ENCODE results near the gene VPS52. TPM values are rescaled to one million over a fixed set of nuclear protein-coding genes. Genes with fewer than 3 reads are reported as not detected.

Gene VPS52
- total and polyA plus RNA-seq, 12 donors, result 21.9 to 115 (median 63.5) TPM

- Histone ChIP-seq H3K36me3 (replicated peaks in 1 of 2) (peaks cover 0 to 15% of the 10 kb centered on the region in 2 donors), H3K4me1 (replicated peaks in 1 of 2) (peaks cover 18 to 25% of the 10 kb centered on the region in 2 donors), H3K9me3 (replicated peaks in 1 of 3) (no peaks in the 10 kb centered on the region), H3K4me3 (no peak overlapping the region), H3K27me3 (no peaks in the 10 kb centered on the region), H3K27ac (no peak overlapping the region)
- DNase-seq, result peak in 2 of 7 donors; percentile 15 to 18
- 92 to 95% (median 94%) methylated on average over 3 to 10 of the region's 10 CpGs for WGBS, 4 donors
- TF ChIP-seq POLR2A (IDR thresholded peaks at IDR 0.05), result no peak
- TF ChIP-seq, protein P1, sequence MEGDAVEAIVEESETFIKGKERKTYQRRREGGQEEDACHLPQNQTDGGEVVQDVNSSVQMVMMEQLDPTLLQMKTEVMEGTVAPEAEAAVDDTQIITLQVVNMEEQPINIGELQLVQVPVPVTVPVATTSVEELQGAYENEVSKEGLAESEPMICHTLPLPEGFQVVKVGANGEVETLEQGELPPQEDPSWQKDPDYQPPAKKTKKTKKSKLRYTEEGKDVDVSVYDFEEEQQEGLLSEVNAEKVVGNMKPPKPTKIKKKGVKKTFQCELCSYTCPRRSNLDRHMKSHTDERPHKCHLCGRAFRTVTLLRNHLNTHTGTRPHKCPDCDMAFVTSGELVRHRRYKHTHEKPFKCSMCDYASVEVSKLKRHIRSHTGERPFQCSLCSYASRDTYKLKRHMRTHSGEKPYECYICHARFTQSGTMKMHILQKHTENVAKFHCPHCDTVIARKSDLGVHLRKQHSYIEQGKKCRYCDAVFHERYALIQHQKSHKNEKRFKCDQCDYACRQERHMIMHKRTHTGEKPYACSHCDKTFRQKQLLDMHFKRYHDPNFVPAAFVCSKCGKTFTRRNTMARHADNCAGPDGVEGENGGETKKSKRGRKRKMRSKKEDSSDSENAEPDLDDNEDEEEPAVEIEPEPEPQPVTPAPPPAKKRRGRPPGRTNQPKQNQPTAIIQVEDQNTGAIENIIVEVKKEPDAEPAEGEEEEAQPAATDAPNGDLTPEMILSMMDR (IDR thresholded peaks at IDR 0.05), result no peak
- intact Hi-C loops (cut with DNase I), result loop anchor here (5.0 kb wide), 1 partner anchor 37 kb away; no protein-coding TSS in a partner anchor
Measured at GRCh38 chr6:33209856-33210255, 61.8 kb downstream of the VPS52 start.

DNA sequence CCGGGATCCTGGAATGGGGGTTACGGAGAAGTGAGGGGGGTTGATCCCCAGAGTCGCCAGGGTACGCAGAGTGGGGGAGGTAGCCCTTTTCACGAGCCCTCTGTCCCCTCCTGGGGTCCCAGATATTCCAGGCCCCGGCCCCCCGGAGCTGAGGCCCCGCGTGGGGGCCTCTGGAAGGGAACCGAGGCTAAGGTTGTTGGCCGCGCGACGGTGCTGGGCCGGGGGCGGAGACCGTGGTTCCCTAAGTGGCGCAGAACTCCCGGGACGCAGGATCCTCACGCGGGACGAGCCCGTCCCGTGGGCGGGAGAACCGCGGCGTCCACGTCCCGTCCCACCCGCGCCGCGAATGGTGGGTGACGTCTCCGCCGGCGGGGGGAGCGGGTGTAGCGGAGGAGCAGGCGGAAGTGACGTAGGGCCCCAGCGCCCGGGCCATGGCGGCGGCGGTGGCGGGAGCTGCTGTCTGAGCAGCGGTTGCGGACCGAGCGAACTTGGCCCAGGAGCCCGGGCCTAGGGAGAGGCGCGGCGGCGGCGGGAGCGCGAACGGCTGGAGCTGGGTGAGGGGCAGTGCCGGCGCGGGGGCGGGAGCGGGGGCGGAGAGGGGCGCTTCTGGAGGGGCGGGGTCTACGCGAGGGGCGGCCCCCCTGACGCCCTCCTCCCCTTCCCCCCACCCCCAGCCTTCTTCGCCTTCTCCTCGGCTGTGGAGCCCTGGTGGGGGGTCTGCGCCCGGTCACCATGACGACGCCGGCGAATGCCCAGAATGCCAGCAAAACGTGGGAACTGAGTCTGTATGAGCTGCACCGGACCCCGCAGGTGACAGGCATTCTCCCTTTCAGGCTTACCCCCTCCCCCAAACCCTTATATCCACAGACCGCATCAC, 63.3 kb downstream of the VPS52 start, which contains the start of gene RING1:
RING1 (plus strand) TSS at position 410 of the 877 bp plus-strand sequence; CDS start at position 733, 323 bp downstream.
- Histone ChIP-seq H3K27ac (peak within 1 kb of the TSS; percentile 1 to 95 (median 92)), H3K4me3 (peak within 1 kb of the TSS; percentile 57 to 99 (median 79)), H3K9me3 (replicated peaks in 1 of 3) (no peaks in the 10 kb centered on the region), H3K27me3 (no peaks in the 10 kb centered on the region), H3K4me1 (replicated peaks in 1 of 2) (peaks cover 22 to 36% of the 10 kb centered on the region in 2 donors), H3K36me3 (replicated peaks in 1 of 2) (peaks cover 0 to 24% of the 10 kb centered on the region in 2 donors)
- peak; percentile 83 to 91 (median 89) for DNase-seq
- TF ChIP-seq POLR2A (IDR thresholded peaks at IDR 0.05), result peak; percentile 89 to 91
- TF ChIP-seq, protein P1 (IDR thresholded peaks at IDR 0.05), result no peak
- intact Hi-C loops (cut with DNase I), result loop anchor here in 1 of 2 donors (5.0 kb wide), 1 partner anchor 39 kb away; no protein-coding TSS in a partner anchor
- 0 to 6% (median 1%) methylated on average over 6 to 86 of the region's 86 CpGs for WGBS, 4 donors

- no peak for TF ChIP-seq POLR2A (IDR thresholded peaks at IDR 0.05)
- TF ChIP-seq, protein P1 (IDR thresholded peaks at IDR 0.05), result no peak
- Histone ChIP-seq H3K4me1 (replicated peaks in 1 of 2) (peaks cover 19 to 31% of the 10 kb centered on the region in 2 donors), H3K9me3 (replicated peaks in 1 of 3) (no peaks in the 10 kb centered on the region), H3K4me3 (peak overlapping the region; percentile 57 to 99 (median 79)), H3K27me3 (no peaks in the 10 kb centered on the region), H3K36me3 (replicated peaks in 1 of 2) (peaks cover 0 to 31% of the 10 kb centered on the region in 2 donors), H3K27ac (peak overlapping the region; percentile 1 to 95 (median 92))
- intact Hi-C loops (cut with DNase I), result loop anchor here in 1 of 2 donors (5.0 kb wide), 1 partner anchor 40 kb away; no protein-coding TSS in a partner anchor
- peak; percentile 62 to 80 (median 71) for DNase-seq
- 1 to 3% (median 1%) methylated on average over 9 to 29 of the region's 29 CpGs for WGBS, 4 donors
Measured at GRCh38 chr6:33207552-33208090, 64.1 kb downstream of the VPS52 start.
